MM.1S (cell line): ENCODE measurements around the gene ZDBF2.

Experiments
- DNase-seq: peaks from one replicate; pipeline ENCODE4 v3.0.0-alpha.2; 2015
- H2AFZ ChIP-seq: fragments of 300-600 bp; sonication (generic); 2 replicates; pipeline ENCODE4 v1.6.0; 2016; ENCODE audit warnings: antibody characterized with exemption, low read length
- H3F3A ChIP-seq: fragments of 300-600 bp; sonication (generic); 2 replicates; pipeline ENCODE4 v1.6.1; 2016; ENCODE audit warnings: mild to moderate bottlenecking, antibody characterized with exemption, low read length, moderate library complexity, mixed read lengths; ENCODE audit not compliant: insufficient read depth
- H3K27ac ChIP-seq: fragments of 300-600 bp; sonication (generic); 2 replicates; pipeline ENCODE4 v1.5.1; 2016; ENCODE audit warnings: mild to moderate bottlenecking, low read length
- H3K27me3 ChIP-seq: fragments of 300-600 bp; sonication (generic); replicated peaks from 2 replicates; pipeline ENCODE4 v1.6.0; 2016; ENCODE audit warnings: low read length; ENCODE audit not compliant: insufficient read depth
- H3K36me3 ChIP-seq: fragments of 300-600 bp; sonication (generic); replicated peaks from 2 replicates; pipeline ENCODE4 v1.6.1; 2016; ENCODE audit warnings: mild to moderate bottlenecking, low read length, mixed read lengths; ENCODE audit not compliant: insufficient read depth
- H3K4me1 ChIP-seq: fragments of 300-600 bp; sonication (generic); 2 replicates; pipeline ENCODE4 v1.6.1; 2016; ENCODE audit warnings: low read length, mixed read lengths
- H3K4me2 ChIP-seq: fragments of 300-600 bp; sonication (generic); 2 replicates; pipeline ENCODE4 v1.6.0; 2016; ENCODE audit warnings: low read depth, low read length
- H3K4me3 ChIP-seq: fragments of 300-600 bp; sonication (generic); 2 replicates; pipeline ENCODE4 v1.5.1; 2016; ENCODE audit warnings: low read length, mixed read lengths
- H3K79me2 ChIP-seq: fragments of 300-600 bp; sonication (generic); 2 replicates; pipeline ENCODE4 v1.6.1; 2016; ENCODE audit warnings: mixed run types, low read length, mixed read lengths
- H3K9ac ChIP-seq: fragments of 300-600 bp; sonication (generic); 2 replicates; pipeline ENCODE4 v1.6.1; 2016; ENCODE audit warnings: low read length, mixed read lengths
- H3K9me2 ChIP-seq: fragments of 300-600 bp; sonication (generic); replicated peaks from 2 replicates; pipeline ENCODE4 v1.6.1; 2016; ENCODE audit warnings: mild to moderate bottlenecking, low read length, mixed read lengths; ENCODE audit not compliant: insufficient read depth
- H3K9me3 ChIP-seq: fragments of 300-600 bp; sonication (generic); replicated peaks from 2 replicates; pipeline ENCODE4 v1.6.1; 2016; ENCODE audit warnings: mild to moderate bottlenecking, low read length, mixed read lengths; ENCODE audit not compliant: insufficient read depth
- H4K20me1 ChIP-seq: fragments of 300-600 bp; sonication (generic); 2 replicates; pipeline ENCODE4 v1.6.1; 2016; ENCODE audit warnings: mild to moderate bottlenecking, low read length, moderate library complexity, mixed read lengths; ENCODE audit not compliant: insufficient read depth
- CTCF ChIP-seq: fragments of 300-600 bp; sonication (generic); IDR thresholded peaks from 2 replicates; pipeline ENCODE4 v1.5.1; 2016; ENCODE audit warnings: antibody characterized with exemption, low read length, mixed read lengths
- EZH2 ChIP-seq: fragments of 300-600 bp; sonication (generic); optimal IDR thresholded peaks from 2 replicates; pipeline ENCODE3; 2017; ENCODE audit warnings: low read depth, mild to moderate bottlenecking, antibody characterized with exemption, low read length, mixed read lengths
- EZH2phosphoT487 ChIP-seq: fragments of 300-600 bp; sonication (generic); IDR thresholded peaks from 2 replicates; pipeline ENCODE4 v1.6.1; 2018; ENCODE audit warnings: antibody characterized with exemption, low read length

Gene ZDBF2

DNA sequence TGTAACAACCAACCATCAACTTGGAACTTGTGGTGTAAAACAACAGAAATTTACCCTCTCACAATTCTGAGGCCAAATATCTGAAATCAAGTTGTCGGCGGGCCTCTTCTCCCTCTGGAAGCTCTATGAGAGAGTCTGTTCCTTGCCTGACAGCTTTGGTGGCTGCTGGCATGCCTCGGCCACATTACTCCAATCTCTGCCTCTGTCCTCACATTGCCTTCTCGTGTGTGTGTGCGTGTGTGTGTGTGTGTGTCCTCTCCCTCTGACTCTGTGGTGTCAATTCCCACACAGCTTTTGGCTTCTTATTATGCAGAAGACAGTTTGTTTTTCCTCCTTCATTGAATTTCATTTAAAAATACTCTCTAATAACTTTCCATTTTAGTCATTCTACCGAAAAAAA lies 50.4 kb downstream of the ZDBF2 start:
- Histone ChIP-seq H3K9me3 (no peaks in the 10 kb centered on the region), H3K4me3 (no peak overlapping the region), H3K9me2 (no peaks in the 10 kb centered on the region), H4K20me1 (no peaks in the 10 kb centered on the region), H3K4me1 (no peaks in the 10 kb centered on the region), H3K36me3 (no peaks in the 10 kb centered on the region), H2AFZ (no peak overlapping the region), H3K9ac (no peak overlapping the region), H3K4me2 (no peak overlapping the region), H3K27ac (no peak overlapping the region), H3K79me2 (no peaks in the 10 kb centered on the region), H3F3A (no peaks in the 10 kb centered on the region), H3K27me3 (no peaks in the 10 kb centered on the region)
- TF ChIP-seq EZH2 (no peak), CTCF (no peak), EZH2phosphoT487 (no peak)
- DNase-seq, result no peak

- TF ChIP-seq EZH2phosphoT487 (no peak), EZH2 (no peak), CTCF (no peak)
- H3K36me3 ChIP-seq, result no peaks in the 10 kb centered on the region
- no peaks in the 10 kb centered on the region for H4K20me1 ChIP-seq
- no peaks in the 10 kb centered on the region for H3K4me1 ChIP-seq
- no peak for DNase-seq
- H3F3A ChIP-seq, result no peaks in the 10 kb centered on the region
- H3K9me2 ChIP-seq, result no peaks in the 10 kb centered on the region
- H3K79me2 ChIP-seq, result no peaks in the 10 kb centered on the region
- no peak overlapping the region for H2AFZ ChIP-seq
- H3K9me3 ChIP-seq, result no peaks in the 10 kb centered on the region
- no peak overlapping the region for H3K9ac ChIP-seq
- H3K27ac ChIP-seq, result no peak overlapping the region
- no peak overlapping the region for H3K4me2 ChIP-seq
- no peaks in the 10 kb centered on the region for H3K27me3 ChIP-seq
- H3K4me3 ChIP-seq, result no peak overlapping the region
These were observed 54.5 kb downstream of the ZDBF2 start for GRCh38 chr2:206328974-206329373.

- H3F3A ChIP-seq, result no peaks in the 10 kb centered on the region
- no peaks in the 10 kb centered on the region for H4K20me1 ChIP-seq
- H3K9ac ChIP-seq, result no peak overlapping the region
- no peaks in the 10 kb centered on the region for H3K79me2 ChIP-seq
- no peak overlapping the region for H2AFZ ChIP-seq
- no peak for DNase-seq
- no peak overlapping the region for H3K4me3 ChIP-seq
- no peaks in the 10 kb centered on the region for H3K4me1 ChIP-seq
- TF ChIP-seq CTCF, result no peak
- no peak for TF ChIP-seq EZH2phosphoT487
- no peak for TF ChIP-seq EZH2
- no peaks in the 10 kb centered on the region for H3K36me3 ChIP-seq
- H3K4me2 ChIP-seq, result no peak overlapping the region
- H3K9me2 ChIP-seq, result no peaks in the 10 kb centered on the region
- no peak overlapping the region for H3K27ac ChIP-seq
- H3K9me3 ChIP-seq, result no peaks in the 10 kb centered on the region
- H3K27me3 ChIP-seq, result no peaks in the 10 kb centered on the region
These were observed 62.4 kb downstream of the ZDBF2 start for GRCh38 chr2:206336861-206337260.

GRCh38 chr2:206337956-206338355 lies 63.5 kb downstream of the ZDBF2 start:
- TF ChIP-seq EZH2phosphoT487, result no peak
- no peak for TF ChIP-seq CTCF
- TF ChIP-seq EZH2, result no peak
- Histone ChIP-seq H3K27me3 (no peaks in the 10 kb centered on the region), H2AFZ (no peak overlapping the region), H3K4me1 (no peaks in the 10 kb centered on the region), H3K4me2 (no peak overlapping the region), H4K20me1 (no peaks in the 10 kb centered on the region), H3K4me3 (no peak overlapping the region), H3K36me3 (no peaks in the 10 kb centered on the region), H3K9me3 (no peaks in the 10 kb centered on the region), H3K79me2 (no peaks in the 10 kb centered on the region), H3K9ac (no peak overlapping the region), H3K9me2 (no peaks in the 10 kb centered on the region), H3K27ac (no peak overlapping the region), H3F3A (no peaks in the 10 kb centered on the region)
- DNase-seq, result no peak
